KMS-11 (cell line): ENCODE results near the gene VWA7.
"Not testable (repeated sequence)": the region's sequence is repeated elsewhere in the genome, so short reads cannot be mapped to it uniquely, and the experiment has no call there.

Source experiments
- H2AFZ ChIP-seq: fragments of 200-600 bp; sonication (generic); 2 replicates; pipeline ENCODE4 v1.6.1; 2016; ENCODE audit warnings: antibody characterized with exemption, mixed run types, low read depth
- H3K27ac ChIP-seq: fragments of 200-600 bp; sonication (generic); 2 replicates; pipeline ENCODE4 v1.6.1; 2016; ENCODE audit warnings: mild to moderate bottlenecking, mixed run types
- H3K27me3 ChIP-seq: fragments of 200-600 bp; sonication (generic); 2 replicates; pipeline ENCODE4 v1.6.1; 2017; ENCODE audit warnings: mild to moderate bottlenecking, low read depth, mixed run types, moderate library complexity; ENCODE audit not compliant: insufficient read depth
- H3K36me3 ChIP-seq: fragments of 200-600 bp; sonication (generic); 2 replicates; pipeline ENCODE4 v1.6.1; 2017; ENCODE audit warnings: mild to moderate bottlenecking, mixed run types; ENCODE audit not compliant: insufficient read depth
- H3K4me1 ChIP-seq: fragments of 200-600 bp; sonication (generic); 2 replicates; pipeline ENCODE4 v1.6.1; 2016; ENCODE audit warnings: mild to moderate bottlenecking, low read depth, mixed run types; ENCODE audit not compliant: poor library complexity, severe bottlenecking
- H3K4me2 ChIP-seq: fragments of 200-600 bp; sonication (generic); 2 replicates; pipeline ENCODE4 v1.7.0; 2016; ENCODE audit warnings: mild to moderate bottlenecking, mixed run types
- H3K4me3 ChIP-seq: fragments of 200-600 bp; sonication (generic); IDR thresholded peaks from 2 replicates; pipeline ENCODE4 v1.6.1; 2017; ENCODE audit warnings: low read depth, low read length, mixed read lengths; ENCODE audit not compliant: insufficient read depth
- H3K79me2 ChIP-seq: fragments of 200-600 bp; sonication (generic); 2 replicates; pipeline ENCODE4 v1.6.1; 2016; ENCODE audit warnings: low read depth, mixed run types; ENCODE audit not compliant: insufficient read depth
- H3K9ac ChIP-seq: fragments of 200-600 bp; sonication (generic); 2 replicates; pipeline ENCODE4 v1.6.1; 2016; ENCODE audit warnings: mild to moderate bottlenecking, mixed run types
- H4K20me1 ChIP-seq: fragments of 200-600 bp; sonication (generic); 2 replicates; pipeline ENCODE4 v1.6.1; 2016; ENCODE audit warnings: mild to moderate bottlenecking, mixed run types; ENCODE audit not compliant: insufficient read depth
- TF ChIP-seq, protein P1 (sequence below): fragments of 200-600 bp; sonication (generic); conservative IDR thresholded peaks from 2 replicates; pipeline ENCODE4 v1.6.1; 2017; ENCODE audit warnings: low read depth, mild to moderate bottlenecking, antibody characterized with exemption, low read length, moderate library complexity, mixed read lengths

Gene VWA7, protein sequence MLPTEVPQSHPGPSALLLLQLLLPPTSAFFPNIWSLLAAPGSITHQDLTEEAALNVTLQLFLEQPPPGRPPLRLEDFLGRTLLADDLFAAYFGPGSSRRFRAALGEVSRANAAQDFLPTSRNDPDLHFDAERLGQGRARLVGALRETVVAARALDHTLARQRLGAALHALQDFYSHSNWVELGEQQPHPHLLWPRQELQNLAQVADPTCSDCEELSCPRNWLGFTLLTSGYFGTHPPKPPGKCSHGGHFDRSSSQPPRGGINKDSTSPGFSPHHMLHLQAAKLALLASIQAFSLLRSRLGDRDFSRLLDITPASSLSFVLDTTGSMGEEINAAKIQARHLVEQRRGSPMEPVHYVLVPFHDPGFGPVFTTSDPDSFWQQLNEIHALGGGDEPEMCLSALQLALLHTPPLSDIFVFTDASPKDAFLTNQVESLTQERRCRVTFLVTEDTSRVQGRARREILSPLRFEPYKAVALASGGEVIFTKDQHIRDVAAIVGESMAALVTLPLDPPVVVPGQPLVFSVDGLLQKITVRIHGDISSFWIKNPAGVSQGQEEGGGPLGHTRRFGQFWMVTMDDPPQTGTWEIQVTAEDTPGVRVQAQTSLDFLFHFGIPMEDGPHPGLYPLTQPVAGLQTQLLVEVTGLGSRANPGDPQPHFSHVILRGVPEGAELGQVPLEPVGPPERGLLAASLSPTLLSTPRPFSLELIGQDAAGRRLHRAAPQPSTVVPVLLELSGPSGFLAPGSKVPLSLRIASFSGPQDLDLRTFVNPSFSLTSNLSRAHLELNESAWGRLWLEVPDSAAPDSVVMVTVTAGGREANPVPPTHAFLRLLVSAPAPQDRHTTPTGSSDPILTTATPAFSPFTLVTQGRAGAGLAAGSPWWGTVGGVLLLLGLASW

DNA sequence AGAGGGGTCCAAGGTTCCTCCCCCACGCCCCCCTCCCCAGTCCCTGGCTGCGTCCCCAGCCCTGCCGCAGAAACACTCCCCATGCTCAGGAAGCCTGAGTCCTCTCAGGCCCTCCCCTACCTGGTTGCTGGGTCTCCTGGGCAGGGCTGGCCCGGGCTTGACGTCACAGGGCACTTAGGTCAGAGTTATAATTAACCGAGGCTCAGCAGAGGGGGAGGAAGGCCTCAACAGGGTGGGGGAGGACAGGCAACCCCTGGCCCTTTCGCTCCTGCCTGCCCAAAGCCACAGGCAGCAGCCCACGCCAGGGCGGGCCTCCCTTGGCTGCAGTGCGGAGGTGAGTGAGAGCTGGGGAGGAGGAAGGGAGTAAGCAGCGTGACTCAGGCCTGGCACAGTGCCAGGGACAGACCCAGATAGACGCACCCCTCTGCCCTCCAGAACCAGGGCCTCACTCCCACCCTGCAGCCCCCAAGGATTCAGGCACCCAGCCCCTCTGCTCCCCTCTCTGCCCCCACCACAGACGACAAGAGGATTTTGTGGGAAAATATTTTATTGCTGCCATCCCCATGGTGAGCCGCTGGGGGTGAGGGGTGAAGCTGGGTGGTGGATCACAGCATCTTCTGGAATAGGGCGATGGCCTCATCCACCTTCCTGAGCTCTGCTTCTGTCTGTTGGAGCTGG, at the start of gene VWA7:
VWA7 (minus strand) TSS at position 340 of the 678 bp plus-strand sequence. CDS start 549 bp downstream, outside the sequence.
- TF ChIP-seq, protein P1, sequence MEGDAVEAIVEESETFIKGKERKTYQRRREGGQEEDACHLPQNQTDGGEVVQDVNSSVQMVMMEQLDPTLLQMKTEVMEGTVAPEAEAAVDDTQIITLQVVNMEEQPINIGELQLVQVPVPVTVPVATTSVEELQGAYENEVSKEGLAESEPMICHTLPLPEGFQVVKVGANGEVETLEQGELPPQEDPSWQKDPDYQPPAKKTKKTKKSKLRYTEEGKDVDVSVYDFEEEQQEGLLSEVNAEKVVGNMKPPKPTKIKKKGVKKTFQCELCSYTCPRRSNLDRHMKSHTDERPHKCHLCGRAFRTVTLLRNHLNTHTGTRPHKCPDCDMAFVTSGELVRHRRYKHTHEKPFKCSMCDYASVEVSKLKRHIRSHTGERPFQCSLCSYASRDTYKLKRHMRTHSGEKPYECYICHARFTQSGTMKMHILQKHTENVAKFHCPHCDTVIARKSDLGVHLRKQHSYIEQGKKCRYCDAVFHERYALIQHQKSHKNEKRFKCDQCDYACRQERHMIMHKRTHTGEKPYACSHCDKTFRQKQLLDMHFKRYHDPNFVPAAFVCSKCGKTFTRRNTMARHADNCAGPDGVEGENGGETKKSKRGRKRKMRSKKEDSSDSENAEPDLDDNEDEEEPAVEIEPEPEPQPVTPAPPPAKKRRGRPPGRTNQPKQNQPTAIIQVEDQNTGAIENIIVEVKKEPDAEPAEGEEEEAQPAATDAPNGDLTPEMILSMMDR: no peak
- peak within 1 kb of the TSS; percentile 89 for H3K4me2 ChIP-seq
- H3K4me1 ChIP-seq: peaks cover 40% of the 10 kb centered on the region
- H3K27me3 ChIP-seq: no peaks in the 10 kb centered on the region
- H3K36me3 ChIP-seq: peaks cover 5% of the 10 kb centered on the region; the same call in 1 of the 2 replicates
- H3K4me3 ChIP-seq: no peak within 1 kb of the TSS
- peak within 1 kb of the TSS; percentile 79 for H3K27ac ChIP-seq
- peak within 1 kb of the TSS; percentile 47; the same call in 1 of the 2 replicates for H2AFZ ChIP-seq
- no peaks in the 10 kb centered on the region for H4K20me1 ChIP-seq
- no peaks in the 10 kb centered on the region for H3K79me2 ChIP-seq
- peak within 1 kb of the TSS; percentile 58 for H3K9ac ChIP-seq

DNA sequence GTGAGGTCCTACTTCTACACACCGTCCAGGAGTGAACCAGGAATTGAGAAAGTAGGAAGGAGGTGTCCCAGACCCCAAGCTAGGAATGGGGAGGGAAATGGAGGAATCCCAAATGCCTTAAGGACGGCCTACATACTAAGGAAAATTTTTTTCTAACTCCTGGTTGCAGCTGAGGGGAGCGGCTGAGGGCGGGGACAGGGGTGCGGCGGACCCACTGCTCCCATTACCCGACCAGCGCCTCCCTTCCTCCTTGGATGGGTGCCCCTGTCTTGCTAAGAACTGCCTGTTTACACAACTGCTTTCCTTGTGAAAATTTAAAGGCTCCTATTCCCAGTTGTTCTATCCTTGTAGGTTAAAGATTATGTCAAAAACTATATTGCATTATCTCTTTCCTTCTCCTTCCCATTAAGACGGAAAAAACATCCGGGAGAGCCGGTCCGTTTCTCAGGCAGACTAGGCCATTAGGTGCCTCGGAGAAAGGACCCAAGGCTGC, 49.7 kb upstream of the VWA7 start:
- peak overlapping the region; percentile 36 for H2AFZ ChIP-seq
- H3K79me2 ChIP-seq: peaks cover 31% of the 10 kb centered on the region
- H3K36me3 ChIP-seq: no peaks in the 10 kb centered on the region
- no peaks in the 10 kb centered on the region for H4K20me1 ChIP-seq
- H3K4me3 ChIP-seq: no peak overlapping the region
- peak overlapping the region; percentile 79 for H3K4me2 ChIP-seq
- H3K27ac ChIP-seq: peak overlapping the region; percentile 71
- peak overlapping the region; percentile 55; the same call in 1 of the 2 replicates for H3K9ac ChIP-seq
- no peaks in the 10 kb centered on the region for H3K27me3 ChIP-seq
- TF ChIP-seq, protein P1: no peak
- H3K4me1 ChIP-seq: peaks cover 50% of the 10 kb centered on the region

DNA sequence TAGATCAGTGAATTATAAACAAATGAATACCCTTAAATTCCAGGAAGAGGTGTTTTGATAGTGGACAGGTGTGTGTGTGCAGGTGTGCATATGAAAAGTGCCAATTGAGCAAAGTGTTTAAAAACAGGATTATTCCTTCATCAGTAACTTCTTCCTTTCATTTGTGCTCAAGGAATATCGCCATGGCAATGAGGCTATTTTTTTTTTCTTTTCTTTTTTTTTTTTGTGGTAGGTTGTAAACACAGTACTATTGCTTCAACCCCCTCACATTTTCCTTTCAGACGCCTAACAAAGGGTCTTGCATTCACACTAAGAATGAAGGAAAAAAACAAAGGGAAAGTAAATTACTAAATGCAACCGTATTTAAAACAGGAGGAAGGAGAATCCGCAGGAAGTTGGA, 48.4 kb upstream of the VWA7 start:
- no peak overlapping the region for H3K4me3 ChIP-seq
- peaks cover 48% of the 10 kb centered on the region for H3K4me1 ChIP-seq
- H3K4me2 ChIP-seq: peak overlapping the region; percentile 79; the same call in 1 of the 2 replicates
- no peaks in the 10 kb centered on the region for H3K36me3 ChIP-seq
- H3K9ac ChIP-seq: no peak overlapping the region
- H4K20me1 ChIP-seq: no peaks in the 10 kb centered on the region
- TF ChIP-seq, protein P1: no peak
- H2AFZ ChIP-seq: no peak overlapping the region
- H3K27ac ChIP-seq: no peak overlapping the region; the same call in 1 of the 2 replicates
- H3K27me3 ChIP-seq: no peaks in the 10 kb centered on the region
- H3K79me2 ChIP-seq: peaks cover 18% of the 10 kb centered on the region

DNA sequence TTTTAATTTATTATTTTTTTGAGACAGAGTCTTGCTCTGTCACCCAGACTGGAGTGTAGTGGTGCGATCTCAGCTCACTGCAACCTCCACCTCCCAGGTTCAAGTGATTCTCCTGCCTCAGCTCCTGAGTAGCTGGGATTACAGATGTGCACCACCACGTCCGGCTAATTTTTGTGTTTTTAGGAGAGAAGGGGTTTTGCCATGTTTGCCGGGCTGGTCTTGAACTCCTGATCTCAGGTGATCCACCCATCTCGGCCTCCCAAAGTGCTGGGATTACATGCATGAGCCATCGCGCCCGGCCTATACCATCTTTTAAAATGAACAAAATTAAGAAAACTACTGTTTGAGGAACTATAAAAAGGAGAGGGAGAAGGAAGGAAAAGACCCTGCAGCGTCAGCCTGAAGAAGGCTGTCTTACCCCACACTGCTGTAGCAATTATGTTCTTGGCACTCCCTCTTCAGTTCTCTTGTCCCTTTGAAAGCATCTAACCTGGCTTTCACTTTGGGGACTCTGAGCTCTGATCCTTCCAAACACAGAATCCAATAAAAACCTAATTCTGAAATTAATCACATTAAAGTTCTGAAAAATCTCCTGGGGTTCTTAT, 46.6 kb upstream of the VWA7 start:
- Histone ChIP-seq H3K4me2 (peak overlapping the region; percentile 71; the same call in 1 of the 2 replicates), H3K4me1 (peaks cover 49% of the 10 kb centered on the region)

More for the DNA sequence above, 46.6 kb upstream of the VWA7 start:
- not testable (repeated sequence) for H4K20me1 ChIP-seq, H3K27me3 ChIP-seq, H3K9ac ChIP-seq, H3K36me3 ChIP-seq, H3K79me2 ChIP-seq, H2AFZ ChIP-seq, H3K4me3 ChIP-seq
- H3K27ac ChIP-seq: peak overlapping the region; percentile 96; the same call in 1 of the 2 replicates
